Esophagus squamous epithelium (tissue), 5 donors: Measurements from ENCODE around the gene RARB. TPM values are rescaled to one million over a fixed set of nuclear protein-coding genes. Genes with fewer than 3 reads are reported as not detected.

Experiments used
- DNase-seq: peaks from one replicate; lab custom pipeline; 2025; lab: John Stamatoyannopoulos, UW
- H3K27ac ChIP-seq, 4 donors: fragments of 200-600 bp; sonication (generic); one replicate each; pipeline ENCODE4 v1.5.1; 2016 to 2019; ENCODE audit warnings: mild to moderate bottlenecking in 1 of 4
- H3K27me3 ChIP-seq, 4 donors: fragments of 200-600 bp; sonication (generic); 1 replicate in 3 of 4; 2 replicates in 1 of 4; pipeline versions ENCODE4 v1.5.1 to v1.6.0; 2017 to 2021; ENCODE audit warnings: antibody characterized with exemption in 1 of 4
- H3K36me3 ChIP-seq, 3 donors: fragments of 200-600 bp; sonication (generic); one replicate each; pipeline ENCODE4 v1.5.1; 2016 to 2019
- H3K4me1 ChIP-seq, 3 donors: fragments of 200-600 bp; sonication (generic); one replicate each; pipeline ENCODE4 v1.5.1; 2017 to 2019
- H3K4me3 ChIP-seq, 4 donors: fragments of 200-600 bp; sonication (generic); 1 replicate in 3 of 4; 2 replicates in 1 of 4; pipeline ENCODE4 v1.5.1; 2016 to 2019; ENCODE audit warnings: mild to moderate bottlenecking in 2 of 4, moderate library complexity in 1 of 4
- H3K9me3 ChIP-seq, 3 donors: fragments of 200-600 bp; sonication (generic); one replicate each; pipeline ENCODE4 v1.5.1; 2016 to 2019
- CTCF ChIP-seq, 6 experiments: fragments of 450-650 bp in 4 of 6; fragments of 200-600 bp in 2 of 6; sonication (generic) in 2 of 6; IDR thresholded peaks; one replicate each; pipeline ENCODE4 v1.5.1; 2016 to 2019; ENCODE audit warnings: antibody characterized with exemption in 6 of 6, mild to moderate bottlenecking in 4 of 6, moderate library complexity in 4 of 6
- POLR2A ChIP-seq, 4 donors: fragments of 450-650 bp; IDR thresholded peaks; one replicate each; pipeline ENCODE4 v1.6.1; 2017; ENCODE audit warnings: antibody characterized with exemption in 4 of 4, mild to moderate bottlenecking in 4 of 4, moderate library complexity in 3 of 4
- WGBS, 2 donors: methylation state at CpG; one replicate each; pipeline ENCODE4 v1.1.5; 2018; 5-methylcytosine and 5-hydroxymethylcytosine counted together
- intact Hi-C: fragments of 100-400 bp; cut with DNase I; formaldehyde crosslinking; loops from one replicate; pipeline ENCODE4 v1.15.0; 2022
- total RNA-seq, 4 donors: library from RNA; depleted of rRNA; stranded (reverse); fragments of >200 nt; gene quantifications; one replicate each; pipeline ENCODE4 v1.1.0, GENCODE V29; 2016
- donor health status: DM: yes; HTN: yes; CAD: no.

The RARB gene
- total RNA-seq, 4 donors from 2014 or later = 1.9 to 9.0 (median 3.5) TPM

GRCh38 chr3:25420147-25420546 lies 7.9 kb upstream of the RARB start:
- Histone ChIP-seq H3K36me3 (no peaks in the 10 kb centered on the region), H3K27me3 (no peaks in the 10 kb centered on the region), H3K4me1 (peaks cover 7 to 19% (median 7%) of the 10 kb centered on the region in 3 donors), H3K4me3 (no peak overlapping the region), H3K9me3 (no peaks in the 10 kb centered on the region), H3K27ac (no peak overlapping the region)
- DNase-seq = no peak
- intact Hi-C loops = no loop called here
- TF ChIP-seq CTCF (IDR thresholded peaks at IDR 0.05) = no peak
- no peak for TF ChIP-seq POLR2A (IDR thresholded peaks at IDR 0.05)

GRCh38 chr3:25420885-25421284 lies 7.2 kb upstream of the RARB start:
- no peak for TF ChIP-seq CTCF (IDR thresholded peaks at IDR 0.05)
- no peak for TF ChIP-seq POLR2A (IDR thresholded peaks at IDR 0.05)
- no peak overlapping the region for H3K4me3 ChIP-seq
- no peak for DNase-seq
- intact Hi-C loops = no loop called here
- no peak overlapping the region for H3K27ac ChIP-seq
- no peaks in the 10 kb centered on the region for H3K36me3 ChIP-seq
- H3K4me1 ChIP-seq = peaks cover 7 to 27% (median 7%) of the 10 kb centered on the region in 3 donors
- no peaks in the 10 kb centered on the region for H3K27me3 ChIP-seq
- no peaks in the 10 kb centered on the region for H3K9me3 ChIP-seq

GRCh38 chr3:25421747-25422146 lies 6.3 kb upstream of the RARB start:
- Histone ChIP-seq H3K4me3 (no peak overlapping the region), H3K27ac (no peak overlapping the region), H3K4me1 (peaks cover 7 to 35% (median 12%) of the 10 kb centered on the region in 3 donors), H3K36me3 (no peaks in the 10 kb centered on the region), H3K27me3 (no peaks in the 10 kb centered on the region), H3K9me3 (no peaks in the 10 kb centered on the region)
- TF ChIP-seq CTCF (IDR thresholded peaks at IDR 0.05) (no peak), POLR2A (IDR thresholded peaks at IDR 0.05) (no peak)
- intact Hi-C loops = no loop called here
- no peak for DNase-seq
- 77 to 82% methylated on average over 2 of the region's 2 CpGs for WGBS, 2 donors

- Histone ChIP-seq H3K36me3 (no peaks in the 10 kb centered on the region), H3K9me3 (no peaks in the 10 kb centered on the region), H3K27me3 (no peaks in the 10 kb centered on the region), H3K4me3 (peak overlapping the region in 1 of 4 donors; percentile 2), H3K27ac (peak overlapping the region; percentile 56 to 91 (median 68)), H3K4me1 (peaks cover 7 to 54% (median 19%) of the 10 kb centered on the region in 3 donors)
- intact Hi-C loops = no loop called here
- 34 to 36% methylated on average over 8 to 9 of the region's 9 CpGs for WGBS, 2 donors
- no peak for DNase-seq
- TF ChIP-seq POLR2A (IDR thresholded peaks at IDR 0.05) (no peak), CTCF (IDR thresholded peaks at IDR 0.05) (no peak)
Observed at GRCh38 chr3:25423780-25424588, 4.1 kb upstream of the RARB start.

- Histone ChIP-seq H3K36me3 (no peaks in the 10 kb centered on the region), H3K27ac (peak overlapping the region; percentile 56 to 91 (median 68)), H3K4me3 (peak overlapping the region in 1 of 4 donors; percentile 2), H3K4me1 (peaks cover 7 to 60% (median 19%) of the 10 kb centered on the region in 3 donors), H3K27me3 (no peaks in the 10 kb centered on the region), H3K9me3 (no peaks in the 10 kb centered on the region)
- TF ChIP-seq POLR2A (IDR thresholded peaks at IDR 0.05) = no peak
- no peak for TF ChIP-seq CTCF (IDR thresholded peaks at IDR 0.05)
- WGBS, 2 donors = 25 to 41% methylated on average over 5 of the region's 5 CpGs
- intact Hi-C loops = no loop called here
- no peak for DNase-seq
Observed at GRCh38 chr3:25424614-25425013, 3.4 kb upstream of the RARB start.
